GM19240 (cell line): Measurements from ENCODE around the gene FCHO1.
"Not testable (repeated sequence)": the region's sequence is repeated elsewhere in the genome, so short reads cannot be mapped to it uniquely, and the experiment has no call there.

Source experiments
- DNase-seq: peaks from one replicate; pipeline ENCODE4 v3.0.0; 2011; ENCODE audit warnings: low spot score; ENCODE audit not compliant: insufficient read length

Gene FCHO1

GRCh38 chr19:17794412-17794730 lies 43.1 kb downstream of the FCHO1 start:
- no peak for DNase-seq

DNA sequence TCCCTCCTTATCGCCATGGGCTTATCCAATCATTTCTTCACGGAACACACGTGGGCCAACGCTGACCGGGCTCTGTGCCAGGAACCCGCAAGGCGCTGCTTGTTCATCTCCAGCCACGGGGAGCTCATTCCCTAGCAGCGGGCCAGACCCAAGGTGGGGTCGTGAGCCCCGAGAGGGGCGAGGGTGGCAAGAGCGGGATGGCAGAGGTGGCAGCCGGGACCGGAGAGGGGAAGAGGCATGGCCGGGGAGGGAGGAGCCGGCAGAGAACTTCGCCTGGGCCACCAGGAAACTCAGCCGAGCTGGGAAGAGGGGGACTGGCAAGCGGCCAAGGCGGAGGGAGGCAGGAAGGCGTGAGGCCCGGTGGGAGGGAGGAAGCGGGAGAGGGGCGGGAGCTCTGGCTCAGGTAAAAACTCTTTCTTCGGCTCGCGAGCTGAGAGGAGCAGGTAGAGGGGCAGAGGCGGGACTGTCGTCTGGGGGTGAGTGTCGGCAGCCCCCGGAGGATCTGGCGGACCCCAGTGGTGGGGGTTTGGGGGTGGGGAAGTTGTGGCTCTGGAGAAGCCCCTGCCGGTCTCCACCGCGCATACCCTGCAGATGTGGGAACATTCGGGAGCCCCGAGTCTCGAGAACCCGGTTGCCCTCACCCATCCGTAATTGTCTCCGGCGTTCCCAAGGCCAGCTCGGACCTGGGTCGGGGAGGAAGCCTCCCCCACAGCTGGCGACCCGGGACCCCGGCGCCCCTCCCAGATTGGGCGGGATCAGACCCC lies 43.6 kb downstream of the FCHO1 start, which contains the start of gene B3GNT3:
TSS of gene B3GNT3 (plus strand) at position 408 of the 764 bp plus-strand sequence. CDS start 12,670 bp downstream, outside the sequence.
- DNase-seq: no peak

- DNase-seq: no peak
Measured at GRCh38 chr19:17795495-17795856, 44.2 kb downstream of the FCHO1 start.

- no peak for DNase-seq
Measured at GRCh38 chr19:17796013-17796837, 44.9 kb downstream of the FCHO1 start.

DNA sequence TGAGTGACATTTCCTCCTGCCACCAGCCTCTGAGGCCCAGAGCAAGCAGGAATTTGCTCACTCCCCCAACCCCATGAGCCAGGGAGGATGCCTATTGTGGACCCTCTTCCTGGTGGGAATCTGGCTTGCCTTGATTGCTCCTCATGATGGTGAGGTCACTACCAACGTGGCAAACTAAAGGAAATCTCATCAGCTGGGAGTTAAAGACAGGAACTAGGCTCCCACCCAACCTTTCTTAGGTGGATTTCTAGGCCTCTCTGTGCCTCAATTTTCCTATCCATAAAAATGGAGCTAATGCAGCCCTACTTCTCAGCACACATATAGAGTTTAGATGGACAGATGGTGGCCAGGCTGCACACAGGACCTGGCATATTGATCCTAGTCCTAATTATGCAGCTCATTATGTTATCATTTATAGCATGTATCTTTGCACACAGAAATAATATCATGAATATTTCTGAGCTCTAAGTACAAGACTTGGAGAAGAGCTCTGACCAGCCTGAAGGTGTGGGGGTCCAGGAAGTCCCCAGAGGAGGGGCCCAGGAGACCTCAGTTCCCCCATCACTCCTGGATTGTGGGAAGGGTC lies 45.7 kb downstream of the FCHO1 start:
- DNase-seq: no peak

- no peak for DNase-seq
Measured at GRCh38 chr19:17797424-17798201, 46.3 kb downstream of the FCHO1 start.

- not testable (repeated sequence) for DNase-seq
Measured at GRCh38 chr19:17798599-17798998, 47.3 kb downstream of the FCHO1 start.

- DNase-seq: no peak
Measured at GRCh38 chr19:17802137-17802858, 51.0 kb downstream of the FCHO1 start.

DNA sequence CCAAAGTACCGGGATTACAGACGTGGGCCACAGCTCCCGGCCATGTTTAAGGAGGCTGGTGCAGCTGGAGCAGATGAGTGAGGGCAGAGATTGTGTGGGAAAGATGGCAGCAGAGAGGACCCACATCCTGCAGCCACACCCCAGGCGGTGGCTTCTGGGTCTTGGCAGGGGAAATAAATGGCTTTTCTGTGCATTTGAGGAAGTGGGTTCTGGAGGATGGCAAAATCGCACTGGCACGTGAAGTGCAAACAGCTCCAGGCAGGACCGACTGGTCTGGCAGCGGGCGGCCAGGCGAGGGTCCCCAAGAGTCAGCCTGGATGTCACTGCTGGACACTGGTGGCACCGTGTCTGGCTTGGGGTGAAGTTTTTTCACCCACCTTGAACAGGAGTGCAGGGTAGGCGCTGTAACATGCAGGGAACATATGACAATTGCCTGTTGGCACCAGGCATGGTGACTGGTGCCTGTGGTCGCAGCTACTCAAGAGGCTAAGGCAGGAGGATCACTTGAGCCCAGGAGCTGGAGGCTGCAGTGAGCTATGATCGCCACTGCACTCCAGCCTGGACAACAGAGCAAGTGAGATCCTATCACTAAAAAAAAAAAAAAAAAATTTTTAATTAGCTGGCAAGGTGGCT lies 52.1 kb downstream of the FCHO1 start:
- no peak for DNase-seq

- DNase-seq: no peak
Measured at GRCh38 chr19:17805427-17805826, 54.1 kb downstream of the FCHO1 start.

DNA sequence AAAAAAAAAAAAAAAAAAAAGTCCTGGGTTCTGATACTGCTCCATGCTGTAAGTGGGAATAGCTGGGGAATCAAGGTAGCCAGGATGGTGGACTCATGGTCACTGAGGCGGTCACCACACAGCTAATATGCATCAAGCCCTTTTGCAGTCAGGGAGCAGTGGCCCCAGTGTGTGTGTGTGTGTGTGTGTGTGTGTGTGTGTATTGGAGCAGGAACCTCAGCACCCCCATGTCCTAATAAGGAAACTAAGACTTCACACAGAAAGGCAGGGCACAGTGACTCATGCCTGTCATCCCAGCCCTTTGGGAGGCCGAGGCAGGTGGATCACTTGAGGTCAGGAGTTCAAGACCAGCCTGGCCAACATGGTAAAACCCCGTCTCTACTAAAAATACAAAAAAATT lies 55.7 kb downstream of the FCHO1 start:
- no peak for DNase-seq

- no peak for DNase-seq
Measured at GRCh38 chr19:17807731-17808316, 56.5 kb downstream of the FCHO1 start.

GRCh38 chr19:17811103-17811502 lies 59.8 kb downstream of the FCHO1 start:
- DNase-seq: no peak

GRCh38 chr19:17811681-17812080 lies 60.4 kb downstream of the FCHO1 start:
- no peak for DNase-seq

DNA sequence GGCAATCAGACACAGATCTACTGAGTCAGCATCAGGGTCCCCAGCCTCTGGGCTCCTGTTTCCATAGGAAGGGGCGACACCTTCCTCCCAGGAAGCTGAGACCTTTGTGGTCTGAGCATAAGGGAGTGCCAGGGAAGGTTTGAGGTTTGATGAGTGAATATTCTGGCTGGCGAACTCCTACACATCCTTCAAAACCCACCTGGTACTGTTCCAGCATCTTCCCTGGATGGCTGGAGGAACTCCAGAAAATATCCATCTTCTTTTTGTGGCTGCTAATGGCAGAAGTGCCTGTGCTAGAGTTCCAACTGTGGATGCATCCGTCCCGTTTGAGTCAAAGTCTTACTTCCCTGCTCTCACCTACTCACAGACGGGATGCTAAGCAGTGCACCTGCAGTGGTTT lies 60.8 kb downstream of the FCHO1 start:
- DNase-seq: no peak

GRCh38 chr19:17817668-17818363 lies 66.5 kb downstream of the FCHO1 start:
- DNase-seq: no peak

GRCh38 chr19:17821190-17821589 lies 69.9 kb downstream of the FCHO1 start, which contains the start of gene INSL3:
Gene INSL3, minus strand, starts transcription at chr19:17821519. Its CDS starts 13 bp downstream, at chr19:17821506.
- no peak for DNase-seq

DNA sequence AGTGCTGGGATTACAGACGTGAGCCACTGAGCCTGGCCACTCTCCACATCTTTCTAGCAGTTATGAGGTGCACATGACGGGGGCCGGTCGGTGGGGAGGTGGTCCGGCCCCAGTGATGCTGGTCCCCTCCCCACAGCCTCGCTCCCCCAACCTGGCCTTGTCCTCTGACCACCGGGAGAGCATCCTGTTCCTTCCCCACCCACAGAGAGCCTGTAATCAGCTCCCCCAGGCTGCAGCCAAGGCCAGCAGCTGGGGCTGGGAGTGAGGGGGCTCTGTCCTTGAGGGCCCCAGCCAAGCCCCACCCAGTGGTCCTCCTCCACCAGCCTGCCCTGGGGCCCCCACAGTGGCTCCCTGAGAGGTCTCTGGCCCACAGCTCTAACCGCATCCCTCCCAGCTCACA lies 73.1 kb downstream of the FCHO1 start:
- DNase-seq: no peak

DNA sequence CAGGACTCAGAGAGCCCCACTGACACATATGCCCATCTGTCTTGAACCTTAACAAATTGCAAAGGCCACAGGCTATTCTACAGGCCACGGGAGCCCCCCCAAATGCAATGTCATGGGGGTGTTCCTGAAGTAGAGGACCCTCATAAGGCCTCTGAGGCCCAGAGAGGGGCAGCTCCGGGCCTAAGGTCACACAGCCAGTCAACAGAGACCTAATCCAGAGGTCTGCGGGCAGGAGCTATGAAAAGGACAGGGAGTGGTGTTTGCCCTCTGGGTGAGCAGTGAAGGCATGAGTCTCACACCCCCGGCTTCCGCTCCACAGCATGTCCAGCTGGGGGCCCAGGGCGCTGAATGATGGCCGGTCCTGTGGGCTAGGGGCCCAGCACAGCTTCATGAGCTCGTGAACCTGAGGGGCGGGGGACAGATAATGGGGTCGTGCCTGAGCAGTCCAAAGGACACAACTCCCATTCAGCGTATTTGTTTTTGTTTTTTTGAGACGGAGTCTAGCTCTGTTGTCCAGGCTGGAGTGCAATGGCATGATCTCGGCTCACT lies 75.3 kb downstream of the FCHO1 start:
- no peak for DNase-seq
